ENCODE data around the gene UBA1.

DNA sequence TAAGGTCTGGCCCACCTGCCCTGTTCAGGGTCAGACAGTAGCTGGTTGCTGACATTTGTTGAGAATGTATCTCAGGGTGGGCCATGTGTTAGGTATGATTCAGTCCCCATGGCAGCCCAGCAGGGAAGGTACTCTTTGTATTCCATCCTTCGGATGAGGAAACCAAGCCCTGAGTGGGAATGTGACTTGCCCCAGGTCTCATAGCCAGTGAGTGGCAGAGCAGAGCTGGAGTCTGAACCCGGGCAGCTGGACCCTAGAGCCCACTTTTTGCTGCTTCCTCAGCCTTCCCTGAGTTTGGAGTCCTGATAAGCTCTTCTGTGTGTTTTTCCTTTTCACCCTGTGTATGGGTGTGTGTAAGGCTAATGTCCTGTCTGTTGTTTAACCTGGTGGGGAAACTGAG lies 21.6 kb upstream of the UBA1 start:
- TF ChIP-seq, protein P1, sequence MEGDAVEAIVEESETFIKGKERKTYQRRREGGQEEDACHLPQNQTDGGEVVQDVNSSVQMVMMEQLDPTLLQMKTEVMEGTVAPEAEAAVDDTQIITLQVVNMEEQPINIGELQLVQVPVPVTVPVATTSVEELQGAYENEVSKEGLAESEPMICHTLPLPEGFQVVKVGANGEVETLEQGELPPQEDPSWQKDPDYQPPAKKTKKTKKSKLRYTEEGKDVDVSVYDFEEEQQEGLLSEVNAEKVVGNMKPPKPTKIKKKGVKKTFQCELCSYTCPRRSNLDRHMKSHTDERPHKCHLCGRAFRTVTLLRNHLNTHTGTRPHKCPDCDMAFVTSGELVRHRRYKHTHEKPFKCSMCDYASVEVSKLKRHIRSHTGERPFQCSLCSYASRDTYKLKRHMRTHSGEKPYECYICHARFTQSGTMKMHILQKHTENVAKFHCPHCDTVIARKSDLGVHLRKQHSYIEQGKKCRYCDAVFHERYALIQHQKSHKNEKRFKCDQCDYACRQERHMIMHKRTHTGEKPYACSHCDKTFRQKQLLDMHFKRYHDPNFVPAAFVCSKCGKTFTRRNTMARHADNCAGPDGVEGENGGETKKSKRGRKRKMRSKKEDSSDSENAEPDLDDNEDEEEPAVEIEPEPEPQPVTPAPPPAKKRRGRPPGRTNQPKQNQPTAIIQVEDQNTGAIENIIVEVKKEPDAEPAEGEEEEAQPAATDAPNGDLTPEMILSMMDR (conservative IDR thresholded peaks at IDR 0.05; ENCODE audit: low read length): no peak
- no peak for TF ChIP-seq EZH2phosphoT487 (IDR thresholded peaks at IDR 0.05; ENCODE audit: borderline replicate concordance)
